Panc1 (cell line): Measurements from ENCODE around the gene WDR5. TPM values are rescaled to one million over a fixed set of nuclear protein-coding genes. Genes with fewer than 3 reads are reported as not detected.

Experiments used
- ATAC-seq: fragments of 200-7000 bp; cut with Tn5 transposase; 2 replicates; pipeline ENCODE4 v1.9.1; 2020; ENCODE audit warnings: mild to moderate bottlenecking, moderate library complexity
- BruUV-seq: library from RNA; stranded (reverse); fragments of 400-500 nt; replicated peaks from 2 replicates; lab custom pipeline; 2021; lab: Mats Ljungman, UMichigan
- CTCF ChIA-PET: fragments of 300-600 bp; sonication (Branson Sonifier 250); formaldehyde crosslinking; loops from one replicate; lab custom pipeline; 2022; ENCODE audit warnings: antibody characterized with exemption; lab: Charles Lee
- POLR2A ChIA-PET: fragments of 300-600 bp; sonication (Branson Sonifier 250); formaldehyde crosslinking; loops from one replicate; lab custom pipeline; 2022; ENCODE audit warnings: antibody characterized with exemption; lab: Charles Lee
- DNase-seq: peaks from one replicate; pipeline ENCODE4 v3.0.0-alpha.2; 2010; ENCODE audit warnings: low read depth, low spot score
- H3K27ac ChIP-seq: 2 replicates; pipeline ENCODE4 v1.5.1; 2011; ENCODE audit warnings: mild to moderate bottlenecking, low read length, inconsistent platforms
- H3K27me3 ChIP-seq: fragments of 200-500 bp; sonication (Bioruptor generic); 2 replicates; pipeline ENCODE4 v1.6.0; 2014; ENCODE audit warnings: low read length, inconsistent platforms; ENCODE audit not compliant: control insufficient read depth, insufficient read depth
- H3K36me3 ChIP-seq: fragments of 200-500 bp; sonication (Bioruptor generic); 2 replicates; pipeline ENCODE4 v1.5.1; 2014; ENCODE audit warnings: inconsistent platforms, mild to moderate bottlenecking, low read length, moderate library complexity; ENCODE audit not compliant: control insufficient read depth, insufficient read depth
- H3K4me1 ChIP-seq: 2 replicates; pipeline ENCODE4 v1.5.1; 2011; ENCODE audit warnings: inconsistent platforms, mild to moderate bottlenecking, low read length, moderate library complexity; ENCODE audit not compliant: control insufficient read depth, insufficient read depth
- H3K4me3 ChIP-seq, 2 experiments: 2 replicates each; pipeline ENCODE4 v1.5.1; 2011 to 2012; ENCODE audit warnings: low read depth in 2 of 2, low read length in 2 of 2, mild to moderate bottlenecking in 2 of 2, inconsistent platforms in 1 of 2, moderate library complexity in 1 of 2
- H3K9me3 ChIP-seq: fragments of 200-500 bp; sonication (Bioruptor generic); 2 replicates; pipeline ENCODE4 v1.5.1; 2014; ENCODE audit warnings: low read depth, mild to moderate bottlenecking, inconsistent platforms, low read length, moderate library complexity; ENCODE audit not compliant: control insufficient read depth, insufficient read depth
- CTCF ChIP-seq: fragments of 450-650 bp; IDR thresholded peaks from 2 replicates; pipeline ENCODE4 v1.5.1; 2017; ENCODE audit warnings: mild to moderate bottlenecking
- POLR2AphosphoS5 ChIP-seq: IDR thresholded peaks from 2 replicates; pipeline ENCODE4 v1.6.1; 2012; ENCODE audit warnings: mild to moderate bottlenecking, low read depth, low read length, moderate library complexity
- REST ChIP-seq, 2 experiments: IDR thresholded peaks; 2 replicates each; pipeline ENCODE4 v1.6.1; 2011 to 2012; ENCODE audit warnings: low read depth in 2 of 2, control low read depth in 1 of 2, low read length in 1 of 2, mild to moderate bottlenecking in 1 of 2, moderate library complexity in 1 of 2; ENCODE audit not compliant: insufficient read depth in 1 of 2
- SIN3A ChIP-seq: IDR thresholded peaks from 2 replicates; pipeline ENCODE4 v1.6.1; 2012; ENCODE audit warnings: low read depth, mild to moderate bottlenecking, low read length, moderate library complexity, borderline replicate concordance; ENCODE audit not compliant: insufficient read depth
- TCF7L2 ChIP-seq: IDR thresholded peaks from 2 replicates; pipeline ENCODE4 v1.6.1; 2011; ENCODE audit warnings: mild to moderate bottlenecking, low read depth, low read length, inconsistent platforms
- in situ Hi-C: cut with HindIII; loops from 2 replicates; pipeline ENCODE4 v1.10.0; 2016; ENCODE audit warnings: low sequenced_read_pairs, low pct_unique_long_range_greater_than_20kb
- intact Hi-C: fragments of 100-400 bp; cut with micrococcal nuclease; formaldehyde crosslinking; loops from one replicate; pipeline ENCODE4 v1.10.0; 2022; ENCODE audit not compliant: unreplicated experiment
- total RNA-seq: library from RNA; stranded (reverse); gene quantifications from one replicate; pipeline ENCODE4 v1.2.1, GENCODE V29; 2021; ENCODE audit not compliant: unreplicated experiment

The WDR5 gene
- total RNA-seq, 1 experiment from 2014 or later, result 36.9 TPM

DNA sequence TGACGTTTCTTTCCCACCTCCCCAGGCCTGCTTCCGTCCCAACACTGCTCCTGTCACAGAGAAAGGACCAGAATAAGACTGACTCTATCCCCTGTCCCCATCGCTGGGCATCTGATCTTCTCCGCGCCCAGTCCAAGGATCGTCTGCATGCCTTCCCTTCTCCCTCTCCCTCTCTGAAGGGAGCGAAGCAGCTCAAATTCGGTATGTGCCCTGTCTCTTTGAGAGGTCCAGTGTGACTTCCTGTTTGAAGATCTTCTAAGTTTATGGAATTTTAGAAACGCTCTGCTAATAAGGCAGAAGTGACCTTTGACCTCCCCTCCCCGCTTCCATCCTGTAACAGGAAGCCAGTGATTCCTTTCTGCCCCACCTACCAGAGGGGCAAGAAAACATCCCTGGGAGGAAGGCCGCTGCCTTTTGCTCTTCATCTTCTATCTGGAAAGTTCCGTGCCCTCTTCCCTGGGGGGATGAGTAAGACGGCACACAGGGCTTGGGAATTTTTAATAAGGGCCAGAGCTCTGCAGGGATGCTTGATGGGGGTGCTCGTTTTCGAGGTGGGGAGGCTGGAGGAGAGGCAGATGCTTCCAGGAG, 69.2 kb downstream of the WDR5 start:
- Histone ChIP-seq H3K27ac (no peak overlapping the region), H3K4me3 (no peak overlapping the region), H3K9me3 (no peaks in the 10 kb centered on the region), H3K4me1 (no peaks in the 10 kb centered on the region), H3K36me3 (no peaks in the 10 kb centered on the region), H3K27me3 (no peaks in the 10 kb centered on the region)
- in situ Hi-C loops (no loop called here), intact Hi-C loops (no loop called here)
- ChIA-PET POLR2A (no interaction called here), CTCF (no interaction called here)
- DNase-seq (no peak), ATAC-seq (no peak)
- no TSS peak for BruUV-seq
- TF ChIP-seq POLR2AphosphoS5 (no peak), REST (IDR thresholded peaks at IDR 0.05; ENCODE audit: insufficient read depth in 1 of 2, low read depth in 2 of 2, low read length in 1 of 2) (no peak), TCF7L2 (no peak), SIN3A (no peak), CTCF (no peak)

DNA sequence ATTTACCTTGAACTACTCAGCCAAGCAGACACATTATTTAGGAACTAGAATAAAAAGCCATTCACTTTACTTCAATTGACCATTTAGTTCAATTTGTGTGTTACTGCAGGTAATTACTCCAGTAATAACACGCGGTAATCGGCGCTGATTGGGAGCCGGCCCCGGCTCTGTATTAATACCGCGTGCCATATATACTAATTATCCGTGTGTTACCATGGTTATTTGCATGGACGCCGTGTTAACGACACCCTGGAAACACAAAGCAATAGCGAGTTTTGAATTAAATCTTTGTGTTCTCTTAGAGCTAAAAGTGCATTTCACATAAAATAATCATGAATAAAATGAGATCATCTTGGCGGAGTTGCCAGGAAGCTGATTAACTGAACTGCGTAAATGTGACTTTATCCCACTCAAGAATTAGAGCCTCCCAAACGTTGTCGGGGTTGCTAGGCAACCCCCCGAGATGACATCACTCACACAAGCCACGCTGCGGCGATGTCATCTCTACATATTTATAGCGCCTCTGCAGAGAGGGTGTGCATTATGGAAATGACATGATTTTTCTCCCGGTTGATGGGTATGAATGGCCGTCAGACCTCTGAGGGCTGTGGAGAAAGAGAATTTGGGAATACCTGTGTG, 69.9 kb downstream of the WDR5 start:
- ATAC-seq (no peak), DNase-seq (no peak)
- intact Hi-C loops (no loop called here), in situ Hi-C loops (no loop called here)
- no TSS peak for BruUV-seq
- H3K36me3 ChIP-seq, result no peaks in the 10 kb centered on the region
- CTCF ChIA-PET, result no interaction called here
- H3K27me3 ChIP-seq, result no peaks in the 10 kb centered on the region
- POLR2A ChIA-PET, result no interaction called here
- H3K4me1 ChIP-seq, result no peaks in the 10 kb centered on the region
- TF ChIP-seq SIN3A, result no peak
- H3K27ac ChIP-seq, result no peak overlapping the region
- no peak overlapping the region for H3K4me3 ChIP-seq
- no peaks in the 10 kb centered on the region for H3K9me3 ChIP-seq
